Glutamatergic neuron (in vitro differentiated cells): ENCODE results near the gene TCEA2. TPM values are rescaled to one million over a fixed set of nuclear protein-coding genes. Genes with fewer than 3 reads are reported as not detected.
A peak's percentile ranks its signal among the peaks of the same experiment; 100 is the strongest.

Experiments
- DNase-seq: peaks from one replicate; pipeline ENCODE4 v3.0.0; 2022
- H3K27ac Mint-ChIP-seq: one replicate; pipeline ENCODE4 v1.8.0; 2020; ENCODE audit warnings: mild to moderate bottlenecking, mixed read lengths, inconsistent platforms; ENCODE audit not compliant: unreplicated experiment
- H3K27me3 Mint-ChIP-seq: one replicate; pipeline ENCODE4 v1.8.0; 2020; ENCODE audit warnings: mild to moderate bottlenecking, moderate library complexity, mixed read lengths, inconsistent platforms; ENCODE audit not compliant: unreplicated experiment
- H3K36me3 Mint-ChIP-seq: one replicate; pipeline ENCODE4 v1.8.0; 2020; ENCODE audit warnings: mild to moderate bottlenecking, mixed read lengths, inconsistent platforms; ENCODE audit not compliant: unreplicated experiment
- H3K4me1 Mint-ChIP-seq: one replicate; pipeline ENCODE4 v1.8.0; 2020; ENCODE audit warnings: mild to moderate bottlenecking, low read depth, mixed read lengths, inconsistent platforms; ENCODE audit not compliant: unreplicated experiment
- H3K4me3 Mint-ChIP-seq: one replicate; pipeline ENCODE4 v1.8.0; 2020; ENCODE audit warnings: mild to moderate bottlenecking, mixed read lengths, inconsistent platforms; ENCODE audit not compliant: unreplicated experiment
- H3K9me3 Mint-ChIP-seq: one replicate; pipeline ENCODE4 v1.8.0; 2020; ENCODE audit warnings: mild to moderate bottlenecking, moderate library complexity, mixed read lengths, inconsistent platforms; ENCODE audit not compliant: unreplicated experiment
- CTCF ChIP-seq: fragments of 200-600 bp; sonication (generic); IDR thresholded peaks from one replicate; pipeline ENCODE4 v1.5.0; 2021; ENCODE audit not compliant: partially characterized antibody, unreplicated experiment
- total RNA-seq: library from RNA; stranded (reverse); fragmentation: NEBNext Ultra II Directional; extraction: Animal tissue kit (Norgen Biotek cat#: 25700); gene quantifications from one replicate; pipeline ENCODE4 v1.2.1, GENCODE V29; 2021; ENCODE audit not compliant: unreplicated experiment

TCEA2 gene
- total RNA-seq, 1 donor from 2014 or later: 102 TPM

DNA sequence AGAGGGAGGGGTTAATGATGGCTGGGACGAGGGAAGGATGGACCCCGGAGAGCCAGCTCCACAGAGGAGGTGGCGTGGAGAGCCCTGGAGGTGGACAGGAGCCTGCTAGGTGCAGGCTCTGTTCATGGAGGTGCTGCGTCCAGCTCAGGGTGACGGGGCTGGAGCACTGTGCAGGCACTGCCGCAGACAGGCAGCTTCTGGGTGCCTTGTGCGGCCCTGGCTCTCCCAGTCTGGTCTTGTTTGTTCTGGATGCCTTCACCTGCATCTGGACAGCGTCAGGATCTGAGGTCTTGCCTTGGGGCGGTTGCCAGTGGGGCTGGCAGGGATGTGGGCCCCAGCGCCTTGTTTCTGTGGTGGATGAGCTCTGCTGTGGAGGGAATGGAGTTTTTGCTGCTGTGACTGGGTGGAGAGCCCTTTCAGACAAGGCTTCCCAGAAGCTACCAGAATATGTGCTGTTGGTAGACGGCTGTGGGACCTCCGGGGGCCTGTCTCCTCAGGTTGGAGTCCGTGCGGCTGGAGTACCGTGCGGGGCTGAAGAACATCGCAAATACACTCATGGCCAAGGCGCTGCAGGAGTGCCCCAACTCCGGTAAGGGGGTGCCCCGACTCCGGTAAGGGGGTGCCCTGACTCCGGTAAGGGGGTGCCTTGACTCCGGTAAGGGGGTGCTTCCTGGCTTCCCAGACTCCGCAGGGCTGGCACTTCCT lies 34.9 kb upstream of the TCEA2 start:
- H3K27ac Mint-ChIP-seq: no peak overlapping the region
- H3K4me3 Mint-ChIP-seq: no peak overlapping the region
- no peak for DNase-seq
- no peaks in the 10 kb centered on the region for H3K36me3 Mint-ChIP-seq
- no peaks in the 10 kb centered on the region for H3K9me3 Mint-ChIP-seq
- H3K4me1 Mint-ChIP-seq: peaks cover 2% of the 10 kb centered on the region
- H3K27me3 Mint-ChIP-seq: no peaks in the 10 kb centered on the region
- no peak for TF ChIP-seq CTCF

GRCh38 chr20:64029293-64030117 lies 33.5 kb upstream of the TCEA2 start:
- Mint-ChIP-seq H3K36me3 (no peaks in the 10 kb centered on the region), H3K27ac (no peak overlapping the region), H3K4me1 (peaks cover 8% of the 10 kb centered on the region), H3K27me3 (peaks cover 3% of the 10 kb centered on the region), H3K4me3 (no peak overlapping the region), H3K9me3 (peaks cover 8% of the 10 kb centered on the region)
- DNase-seq: no peak
- TF ChIP-seq CTCF: no peak

DNA sequence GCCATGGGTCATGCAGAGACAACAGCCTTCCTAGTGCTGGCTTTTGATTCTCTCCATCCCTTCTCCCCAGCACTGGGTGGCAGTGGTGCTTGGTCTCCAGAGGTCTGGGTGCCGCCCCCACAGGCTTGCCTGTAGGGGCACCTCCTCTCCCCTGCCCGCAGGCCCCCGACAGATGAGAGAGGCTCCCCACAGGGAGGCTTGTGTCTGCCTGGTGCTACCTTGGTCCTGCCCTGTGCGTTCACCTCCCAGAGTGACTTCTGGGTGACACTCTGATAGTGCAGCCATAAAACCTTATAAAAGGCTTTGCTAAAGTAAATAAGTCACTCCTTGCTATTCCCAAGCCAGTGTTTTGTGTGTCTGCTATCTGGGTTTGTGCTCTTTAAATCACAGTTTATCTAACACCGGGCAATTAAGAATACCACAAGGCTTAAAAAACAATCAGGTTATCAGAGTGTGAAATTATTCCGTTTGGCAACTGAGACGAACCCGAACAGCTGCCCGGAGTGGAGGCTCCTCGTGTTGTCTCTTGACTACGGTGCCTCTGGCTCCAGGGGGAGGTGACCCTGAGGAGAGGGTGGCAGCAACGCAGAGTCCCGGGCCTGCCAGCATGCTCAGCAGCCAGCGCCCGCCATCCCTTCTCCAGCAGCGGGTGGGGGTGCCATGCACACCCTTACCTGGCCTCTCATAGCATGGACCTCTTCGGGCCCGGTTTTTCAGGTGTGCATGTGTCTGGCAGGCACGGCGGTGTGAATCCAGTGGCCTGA lies 32.4 kb upstream of the TCEA2 start:
- Mint-ChIP-seq H3K4me1 (peaks cover 13% of the 10 kb centered on the region), H3K27me3 (peaks cover 5% of the 10 kb centered on the region), H3K27ac (peak overlapping the region; percentile 38), H3K36me3 (no peaks in the 10 kb centered on the region), H3K4me3 (no peak overlapping the region), H3K9me3 (peaks cover 10% of the 10 kb centered on the region)
- TF ChIP-seq CTCF: no peak
- DNase-seq: no peak

- peaks cover 10% of the 10 kb centered on the region for H3K9me3 Mint-ChIP-seq
- no peak for DNase-seq
- no peaks in the 10 kb centered on the region for H3K36me3 Mint-ChIP-seq
- no peak for TF ChIP-seq CTCF
- no peak overlapping the region for H3K27ac Mint-ChIP-seq
- H3K4me1 Mint-ChIP-seq: peaks cover 20% of the 10 kb centered on the region
- H3K4me3 Mint-ChIP-seq: no peak overlapping the region
- H3K27me3 Mint-ChIP-seq: peaks cover 5% of the 10 kb centered on the region
These were observed 31.1 kb upstream of the TCEA2 start for GRCh38 chr20:64031822-64032314.
